Activated naive CD8-positive, alpha-beta T cell (primary cell): ENCODE data around the gene ENPP6.

Source experiments
- H3K27ac Mint-ChIP-seq: one replicate; pipeline ENCODE4 v1.8.0; 2021; ENCODE audit warnings: mixed read lengths
- H3K27me3 Mint-ChIP-seq: one replicate; pipeline ENCODE4 v1.8.0; 2021; ENCODE audit warnings: mixed read lengths
- H3K36me3 Mint-ChIP-seq: one replicate; pipeline ENCODE4 v1.8.0; 2021; ENCODE audit warnings: mixed read lengths
- H3K4me1 Mint-ChIP-seq: one replicate; pipeline ENCODE4 v1.8.0; 2021; ENCODE audit warnings: low read depth, mixed read lengths
- H3K4me3 Mint-ChIP-seq: one replicate; pipeline ENCODE4 v1.8.0; 2021; ENCODE audit warnings: mild to moderate bottlenecking, mixed read lengths
- H3K9me3 Mint-ChIP-seq: one replicate; pipeline ENCODE4 v1.8.0; 2021; ENCODE audit warnings: low read depth, mixed read lengths

ENPP6 gene

DNA sequence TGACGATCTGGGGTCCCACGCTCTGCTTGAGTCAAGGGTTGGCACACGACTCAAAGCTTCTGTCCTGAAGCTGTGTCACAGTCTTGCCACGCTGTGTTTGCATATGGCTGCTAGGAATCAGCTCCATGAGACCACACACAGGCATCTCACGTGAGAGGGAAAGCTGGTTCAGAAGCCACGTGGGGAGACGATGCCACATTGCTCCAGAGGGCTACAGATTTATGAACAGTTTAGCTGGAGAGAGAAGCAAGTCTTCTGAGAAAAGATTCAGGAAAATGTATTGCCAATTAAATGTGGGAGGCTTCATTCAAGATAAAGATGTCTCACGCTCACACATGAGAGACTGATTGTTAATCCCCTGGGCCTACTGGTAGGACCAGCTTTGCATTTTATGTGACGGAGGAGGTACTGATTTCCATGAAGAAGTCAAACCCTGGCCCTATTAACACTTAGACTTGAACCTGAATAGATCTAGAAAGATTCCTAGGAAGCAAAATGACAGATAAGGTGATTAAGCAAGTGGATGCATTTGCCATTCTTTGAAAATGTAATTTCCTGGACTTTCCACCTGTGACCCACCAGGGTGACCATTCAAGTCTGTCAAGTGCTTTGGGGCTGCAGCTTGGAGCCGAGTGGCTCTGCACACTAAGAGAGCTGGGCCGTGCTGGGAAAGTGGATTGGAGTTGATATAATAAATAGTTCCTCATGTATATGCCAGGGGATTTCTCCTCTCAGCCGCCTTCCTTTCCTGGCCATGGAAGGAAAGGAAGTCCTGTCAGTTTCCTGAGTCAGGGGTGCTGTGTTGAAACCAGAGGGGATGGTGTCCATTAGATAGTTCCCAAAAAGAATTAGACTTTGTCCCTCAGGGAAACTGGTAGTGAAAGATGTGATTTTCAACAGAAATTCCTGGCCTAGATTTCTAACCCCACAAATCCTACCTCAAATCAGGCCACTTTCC is 29.0 kb downstream of the ENPP6 start:
- Mint-ChIP-seq H3K36me3 (no peaks in the 10 kb centered on the region), H3K4me3 (no peak overlapping the region), H3K27me3 (no peaks in the 10 kb centered on the region), H3K9me3 (no peaks in the 10 kb centered on the region), H3K4me1 (no peaks in the 10 kb centered on the region), H3K27ac (no peak overlapping the region)

DNA sequence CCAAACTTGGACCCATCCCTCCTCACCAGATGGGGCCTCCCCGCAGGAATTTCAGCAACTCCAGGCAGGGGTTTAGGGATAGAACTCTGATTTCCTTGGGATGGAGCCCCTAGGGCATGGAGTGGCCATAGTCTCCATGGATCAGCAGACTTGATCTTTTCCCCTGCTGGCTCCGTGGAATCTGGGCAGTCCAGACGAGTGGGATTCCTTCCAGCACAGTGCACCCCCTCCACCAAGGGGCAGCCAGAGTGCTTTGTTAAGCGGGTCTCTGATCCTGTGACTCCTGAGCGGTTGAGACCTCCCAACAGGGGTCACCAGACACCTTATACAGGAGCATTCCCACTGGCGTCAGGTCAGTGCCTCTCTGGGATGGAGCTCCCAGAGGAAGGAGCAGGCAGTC is 40.4 kb downstream of the ENPP6 start:
- Mint-ChIP-seq H3K27ac (no peak overlapping the region), H3K4me3 (no peak overlapping the region), H3K27me3 (peaks cover 17% of the 10 kb centered on the region), H3K36me3 (peaks cover 4% of the 10 kb centered on the region), H3K9me3 (peaks cover 7% of the 10 kb centered on the region), H3K4me1 (no peaks in the 10 kb centered on the region)

DNA sequence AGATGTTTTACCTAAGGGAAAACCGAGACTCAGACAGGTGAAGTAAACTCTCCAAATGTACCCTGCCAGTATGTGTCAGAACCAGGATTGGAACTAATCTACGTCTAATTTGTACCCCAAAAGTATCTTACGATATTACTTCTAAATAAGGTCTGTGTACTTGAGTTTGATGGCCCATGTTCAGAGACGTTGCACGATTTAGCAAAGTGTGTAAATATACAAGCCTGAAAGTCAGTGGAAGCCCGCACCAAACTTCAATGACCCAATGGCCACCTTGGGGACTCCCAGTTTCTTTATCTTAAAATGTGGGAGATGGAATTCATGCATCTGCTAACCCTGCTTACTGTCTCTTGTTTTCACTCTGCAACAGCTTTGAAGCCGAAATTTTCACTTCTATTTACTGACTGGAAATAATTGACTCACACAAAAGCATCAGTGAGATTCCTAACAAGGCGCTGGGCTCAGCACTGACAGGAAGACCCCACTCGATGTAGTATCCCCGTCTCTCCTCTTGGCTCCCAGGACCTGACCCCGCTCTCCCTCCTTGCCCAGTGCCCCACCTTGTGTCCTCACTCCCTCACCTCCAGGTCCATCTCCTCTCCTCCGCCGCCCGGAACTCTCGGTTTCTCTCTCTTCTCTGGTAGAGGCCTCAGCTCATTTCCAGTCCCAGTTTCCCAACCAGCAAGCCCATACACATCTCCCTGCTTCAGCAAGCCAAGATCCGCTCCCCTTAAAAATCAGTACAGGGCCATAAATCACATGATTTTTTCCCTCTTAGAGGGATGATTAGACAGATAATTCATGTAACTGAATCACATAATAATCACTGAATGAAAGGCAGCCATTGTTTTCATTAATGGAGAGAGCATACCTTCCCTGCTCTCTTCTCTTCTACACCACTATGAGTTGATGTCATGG is 42.8 kb downstream of the ENPP6 start:
- Mint-ChIP-seq H3K36me3 (peaks cover 3% of the 10 kb centered on the region), H3K27ac (no peak overlapping the region), H3K4me1 (no peaks in the 10 kb centered on the region), H3K27me3 (peaks cover 20% of the 10 kb centered on the region), H3K9me3 (peaks cover 4% of the 10 kb centered on the region), H3K4me3 (no peak overlapping the region)

DNA sequence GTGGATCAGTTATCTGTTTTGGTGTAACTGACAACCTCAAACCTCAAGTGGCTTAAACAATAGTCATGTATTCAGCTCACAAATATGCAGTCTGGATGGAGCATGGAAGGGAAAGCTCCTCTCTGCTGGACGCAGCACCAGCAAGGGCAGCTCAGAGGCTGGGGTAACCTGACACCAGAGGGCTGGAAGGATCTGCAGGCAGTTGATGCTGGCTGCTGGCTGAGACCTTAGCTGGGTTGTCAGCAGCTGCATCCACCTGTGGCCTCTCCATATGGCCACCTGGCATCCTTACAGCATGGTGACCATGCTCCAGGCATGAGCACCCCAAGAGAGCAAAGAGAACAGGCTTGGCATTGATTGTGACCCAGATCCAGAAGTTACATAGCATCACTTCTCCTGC is 46.7 kb downstream of the ENPP6 start:
- no peak overlapping the region for H3K27ac Mint-ChIP-seq
- H3K9me3 Mint-ChIP-seq = no peaks in the 10 kb centered on the region
- no peaks in the 10 kb centered on the region for H3K36me3 Mint-ChIP-seq
- peaks cover 15% of the 10 kb centered on the region for H3K27me3 Mint-ChIP-seq
- H3K4me1 Mint-ChIP-seq = peaks cover 4% of the 10 kb centered on the region
- no peak overlapping the region for H3K4me3 Mint-ChIP-seq

DNA sequence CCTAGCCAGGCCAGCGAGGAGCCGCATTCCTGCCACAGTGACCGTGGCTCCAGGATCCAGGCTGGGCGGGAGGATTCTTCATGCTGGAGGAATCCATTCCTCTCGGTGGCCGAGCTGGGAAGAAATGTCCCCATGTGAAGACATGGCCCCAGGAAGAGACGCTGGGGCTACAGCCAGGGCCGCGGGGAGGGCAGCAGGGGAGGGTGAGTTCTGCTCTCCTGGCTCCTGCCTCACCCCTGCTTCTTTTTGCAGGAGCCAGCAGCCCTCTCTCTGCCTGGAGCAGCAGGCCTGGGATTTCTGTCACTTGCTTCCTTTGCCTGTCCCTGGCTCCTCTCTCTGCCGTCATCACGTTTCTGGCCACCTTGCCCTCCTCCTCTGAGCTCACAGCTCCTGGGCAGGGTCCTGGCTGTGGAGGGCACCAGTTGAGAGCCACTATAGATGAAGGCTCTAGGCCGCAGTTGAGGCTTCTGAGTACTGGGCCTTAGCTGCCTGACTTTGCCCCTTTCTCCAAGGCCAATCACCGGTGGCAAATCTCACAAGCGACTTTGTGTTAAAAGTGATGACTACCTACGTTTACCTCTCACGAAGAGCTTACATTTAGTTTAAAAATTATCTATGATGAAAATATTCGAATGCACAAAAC is 48.3 kb downstream of the ENPP6 start:
- H3K4me1 Mint-ChIP-seq = peaks cover 4% of the 10 kb centered on the region
- no peak overlapping the region for H3K4me3 Mint-ChIP-seq
- H3K36me3 Mint-ChIP-seq = no peaks in the 10 kb centered on the region
- peaks cover 12% of the 10 kb centered on the region for H3K27me3 Mint-ChIP-seq
- no peaks in the 10 kb centered on the region for H3K9me3 Mint-ChIP-seq
- H3K27ac Mint-ChIP-seq = no peak overlapping the region

DNA sequence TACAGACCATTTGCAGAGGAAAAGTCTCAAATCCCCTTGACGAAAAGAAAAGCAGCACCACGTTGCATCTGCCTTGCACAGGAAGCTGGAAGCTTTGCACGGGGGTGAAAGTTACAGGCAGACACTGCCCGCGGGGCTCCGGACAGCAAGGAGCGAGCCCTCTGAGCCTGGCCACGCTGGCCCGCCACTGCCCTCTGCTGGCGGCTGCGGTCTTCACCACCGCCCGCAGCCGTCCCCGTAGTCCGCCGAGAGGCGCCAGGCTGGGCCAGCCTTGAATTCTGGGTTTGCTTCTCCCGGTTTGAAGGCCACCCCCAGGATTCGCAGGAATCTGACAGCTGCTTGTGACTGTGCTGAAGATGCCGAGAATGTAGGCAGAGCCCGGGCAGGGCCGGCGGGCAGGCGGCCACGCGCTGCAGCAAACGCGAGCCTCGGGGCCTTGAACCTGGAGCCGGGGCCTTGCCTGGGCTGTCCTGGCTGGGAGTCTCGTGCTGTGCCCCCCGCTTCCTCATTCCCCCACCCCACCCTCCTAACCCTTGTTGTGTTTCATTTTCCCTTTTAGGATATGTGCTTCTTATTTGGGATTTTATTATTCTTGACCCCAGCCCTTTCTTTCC is 49.2 kb downstream of the ENPP6 start:
- Mint-ChIP-seq H3K4me3 (no peak overlapping the region), H3K9me3 (no peaks in the 10 kb centered on the region), H3K36me3 (no peaks in the 10 kb centered on the region), H3K4me1 (peaks cover 4% of the 10 kb centered on the region), H3K27me3 (peaks cover 10% of the 10 kb centered on the region), H3K27ac (no peak overlapping the region)

DNA sequence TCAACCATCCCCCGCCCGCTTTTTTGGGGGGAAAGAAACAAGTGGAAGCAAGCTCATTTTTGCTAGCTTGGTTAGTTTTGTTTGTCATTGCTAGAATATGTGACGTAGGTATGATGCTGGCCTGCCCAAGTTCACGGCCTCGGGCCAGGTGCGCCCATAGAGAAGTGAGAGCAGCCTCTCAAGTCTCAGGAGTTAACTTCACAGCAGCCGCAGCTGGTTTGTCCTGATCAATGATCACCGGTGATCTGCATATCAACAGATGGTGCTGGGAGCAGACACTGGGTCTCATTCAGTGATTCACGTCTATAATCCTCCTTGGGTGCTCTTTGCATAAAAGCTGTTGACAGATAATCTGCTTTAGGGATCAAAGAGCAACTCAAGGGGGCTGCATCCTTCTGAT is 50.1 kb downstream of the ENPP6 start:
- no peak overlapping the region for H3K27ac Mint-ChIP-seq
- peaks cover 4% of the 10 kb centered on the region for H3K4me1 Mint-ChIP-seq
- H3K4me3 Mint-ChIP-seq = no peak overlapping the region
- no peaks in the 10 kb centered on the region for H3K9me3 Mint-ChIP-seq
- no peaks in the 10 kb centered on the region for H3K36me3 Mint-ChIP-seq
- peaks cover 10% of the 10 kb centered on the region for H3K27me3 Mint-ChIP-seq

DNA sequence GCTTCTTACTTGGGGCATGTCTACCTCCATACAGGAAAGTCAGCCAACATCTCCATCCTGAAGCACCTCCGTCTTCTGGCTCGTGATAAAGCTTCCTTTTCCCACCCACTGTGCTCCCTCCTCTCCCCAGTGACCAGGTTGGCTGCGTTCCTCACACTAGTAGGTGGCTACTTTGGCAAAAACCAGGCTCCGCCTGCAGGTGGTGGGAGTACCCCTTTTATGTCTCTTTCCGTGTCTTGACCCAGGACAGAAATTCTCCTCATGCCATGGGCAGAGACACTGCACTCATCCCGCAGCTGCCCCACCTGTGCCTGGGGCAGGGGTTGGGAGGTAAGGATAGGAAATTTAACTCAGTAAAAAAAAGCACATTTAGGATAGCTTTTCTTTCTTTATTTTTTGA is 50.9 kb downstream of the ENPP6 start:
- Mint-ChIP-seq H3K36me3 (no peaks in the 10 kb centered on the region), H3K4me1 (peaks cover 4% of the 10 kb centered on the region), H3K4me3 (no peak overlapping the region), H3K27me3 (peaks cover 14% of the 10 kb centered on the region), H3K9me3 (no peaks in the 10 kb centered on the region), H3K27ac (no peak overlapping the region)

DNA sequence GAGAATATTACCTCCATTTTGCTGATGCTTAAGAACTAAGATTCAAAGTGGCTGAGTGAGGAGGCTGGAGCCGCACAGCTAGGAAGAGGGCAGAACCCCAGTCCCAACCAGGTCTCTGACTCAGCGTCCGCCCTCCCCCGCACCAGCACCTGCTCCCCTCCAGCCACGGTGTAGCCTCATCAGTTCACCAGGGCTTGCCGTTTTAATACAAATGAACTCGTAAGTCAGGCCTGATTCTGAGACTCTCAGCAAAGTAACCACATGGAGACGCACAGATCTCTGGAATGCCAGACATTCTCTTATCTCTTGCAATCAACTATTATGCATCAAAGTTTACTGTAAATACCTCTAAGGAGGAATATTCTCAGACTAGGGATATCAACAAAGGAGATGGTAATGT is 52.4 kb downstream of the ENPP6 start:
- peaks cover 17% of the 10 kb centered on the region for H3K27me3 Mint-ChIP-seq
- no peaks in the 10 kb centered on the region for H3K9me3 Mint-ChIP-seq
- no peaks in the 10 kb centered on the region for H3K36me3 Mint-ChIP-seq

DNA sequence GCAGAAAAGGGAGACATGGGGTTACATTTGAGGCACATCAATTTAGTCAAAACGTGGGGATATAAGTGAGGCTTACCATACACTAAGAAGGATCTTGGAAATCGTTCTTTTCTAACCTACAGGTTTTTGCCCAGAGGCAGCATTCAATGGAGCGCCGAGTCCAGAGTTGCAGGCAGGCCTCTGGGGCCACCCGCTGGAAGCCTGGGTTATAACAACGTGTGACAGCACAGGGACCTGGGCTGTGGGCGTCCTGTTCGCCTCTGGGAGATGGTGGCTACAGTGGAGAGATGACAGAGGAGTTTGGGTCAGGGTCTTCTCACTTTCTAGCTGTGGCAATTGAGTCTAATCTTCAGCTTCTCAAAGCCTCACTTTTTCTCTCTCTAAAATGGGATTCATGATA is 53.9 kb downstream of the ENPP6 start:
- no peaks in the 10 kb centered on the region for H3K9me3 Mint-ChIP-seq
- peaks cover 3% of the 10 kb centered on the region for H3K4me1 Mint-ChIP-seq

More for the DNA sequence above, 52.4 kb downstream of the ENPP6 start:
- peaks cover 4% of the 10 kb centered on the region for H3K4me1 Mint-ChIP-seq
- H3K4me3 Mint-ChIP-seq = no peak overlapping the region
- H3K27ac Mint-ChIP-seq = no peak overlapping the region

DNA sequence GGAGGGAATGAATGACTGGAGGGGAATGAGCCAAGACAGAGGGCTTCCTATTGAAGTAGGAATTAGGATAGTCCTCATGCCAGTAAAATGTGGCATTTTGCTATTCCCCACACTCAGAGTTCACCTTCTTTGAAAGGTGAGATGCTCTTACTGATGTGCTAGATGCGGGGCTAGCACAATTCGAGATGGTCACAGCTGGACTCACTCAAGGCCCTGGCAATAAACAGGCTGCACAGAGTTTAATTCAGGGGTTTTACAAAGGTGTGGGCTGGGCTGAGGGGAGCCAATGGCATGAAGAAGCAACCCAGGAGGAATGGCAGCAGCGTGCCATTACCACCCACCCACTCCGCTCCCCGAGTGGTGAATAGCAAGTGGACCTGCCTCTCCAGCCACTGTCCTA is 55.1 kb downstream of the ENPP6 start:
- no peaks in the 10 kb centered on the region for H3K4me1 Mint-ChIP-seq
- H3K9me3 Mint-ChIP-seq = no peaks in the 10 kb centered on the region
- H3K36me3 Mint-ChIP-seq = no peaks in the 10 kb centered on the region
- H3K27ac Mint-ChIP-seq = no peak overlapping the region
- no peak overlapping the region for H3K4me3 Mint-ChIP-seq
- H3K27me3 Mint-ChIP-seq = peaks cover 19% of the 10 kb centered on the region

More for the DNA sequence above, 53.9 kb downstream of the ENPP6 start:
- H3K27me3 Mint-ChIP-seq = peaks cover 21% of the 10 kb centered on the region
- H3K4me3 Mint-ChIP-seq = no peak overlapping the region
- H3K36me3 Mint-ChIP-seq = no peaks in the 10 kb centered on the region
- H3K27ac Mint-ChIP-seq = no peak overlapping the region

DNA sequence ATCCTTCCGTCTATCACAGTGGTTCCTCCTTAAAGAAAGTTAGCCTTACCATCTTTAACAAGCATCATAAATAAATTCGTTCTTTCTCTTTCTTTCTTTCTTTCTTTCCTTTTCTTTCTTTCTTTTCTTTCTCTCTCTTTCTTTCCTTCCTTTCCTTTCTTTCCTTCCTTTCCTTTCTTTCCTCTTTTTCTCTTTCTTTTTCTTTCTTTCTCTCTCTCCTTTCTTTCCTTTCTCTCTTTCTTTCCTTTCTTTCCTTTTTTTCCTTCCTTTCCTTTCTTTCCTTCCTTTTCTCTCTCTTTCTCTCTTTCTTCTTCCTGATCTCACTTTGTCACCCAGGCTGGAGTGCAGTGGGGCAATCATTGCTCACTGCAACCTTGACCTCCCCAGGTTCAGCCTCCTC is 60.4 kb downstream of the ENPP6 start:
- peaks cover 20% of the 10 kb centered on the region for H3K27me3 Mint-ChIP-seq

DNA sequence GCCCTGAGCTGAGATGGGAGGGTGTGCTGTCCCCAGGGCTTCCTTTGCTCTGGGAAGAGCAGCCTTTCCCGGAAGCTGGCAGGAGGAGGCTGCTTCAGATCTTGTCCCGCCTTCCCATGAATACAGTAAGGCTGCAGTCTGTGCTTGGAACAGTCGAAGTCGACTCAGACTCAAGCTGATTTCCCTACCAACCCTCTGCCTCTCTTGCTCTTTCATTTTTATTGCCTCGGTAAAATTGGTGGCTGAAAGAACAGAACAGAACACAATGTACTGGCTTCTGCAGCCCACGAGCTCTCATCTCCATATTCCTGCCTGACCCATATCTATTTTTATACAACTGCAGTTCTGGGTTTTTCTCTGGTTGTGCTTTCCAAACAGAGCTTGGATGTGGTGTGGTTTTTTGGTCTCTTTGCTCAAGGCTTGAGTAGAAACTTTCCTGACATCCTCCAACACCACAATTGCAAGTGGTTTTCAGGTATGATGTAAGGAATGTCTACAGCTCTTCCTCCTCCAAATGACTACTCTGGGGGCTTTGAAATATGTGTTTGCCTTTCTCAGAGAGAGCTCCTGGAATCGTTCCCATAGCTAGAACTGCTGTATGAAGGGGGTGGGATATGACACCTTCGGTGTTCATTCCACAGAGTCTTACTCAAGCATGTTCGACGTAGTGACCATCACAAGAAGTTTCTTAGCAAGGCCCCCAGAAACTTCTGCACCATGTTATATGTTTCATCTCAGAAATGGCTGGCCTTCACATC is 61.3 kb downstream of the ENPP6 start:
- Mint-ChIP-seq H3K4me1 (no peaks in the 10 kb centered on the region), H3K9me3 (no peaks in the 10 kb centered on the region), H3K27me3 (peaks cover 15% of the 10 kb centered on the region), H3K27ac (no peak overlapping the region), H3K36me3 (no peaks in the 10 kb centered on the region), H3K4me3 (no peak overlapping the region)

More for the DNA sequence above, 60.4 kb downstream of the ENPP6 start:
- H3K27ac Mint-ChIP-seq = no peak overlapping the region
- H3K36me3 Mint-ChIP-seq = no peaks in the 10 kb centered on the region
- no peaks in the 10 kb centered on the region for H3K4me1 Mint-ChIP-seq
- H3K9me3 Mint-ChIP-seq = no peaks in the 10 kb centered on the region
- H3K4me3 Mint-ChIP-seq = no peak overlapping the region

DNA sequence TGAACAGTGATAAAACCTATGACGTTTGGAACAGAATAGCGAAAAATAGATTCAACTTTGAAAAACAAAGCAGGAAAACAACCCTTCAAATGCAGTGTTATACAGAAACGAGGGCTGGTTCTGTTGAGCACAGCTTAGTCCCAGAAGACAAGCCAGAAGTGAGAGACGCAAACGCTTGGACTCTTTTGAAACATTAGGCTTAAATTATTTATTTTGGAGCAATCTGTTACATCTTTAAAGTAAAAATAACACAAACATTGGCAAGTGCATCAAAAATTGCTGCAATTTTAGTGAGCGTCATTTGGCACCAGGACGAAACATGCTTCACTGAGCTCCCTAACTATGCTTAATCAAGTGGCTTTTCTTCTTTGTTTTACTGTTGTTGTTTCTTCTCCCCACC is 63.5 kb downstream of the ENPP6 start:
- no peaks in the 10 kb centered on the region for H3K4me1 Mint-ChIP-seq
- H3K27me3 Mint-ChIP-seq = peaks cover 7% of the 10 kb centered on the region
- H3K4me3 Mint-ChIP-seq = no peak overlapping the region
- no peaks in the 10 kb centered on the region for H3K36me3 Mint-ChIP-seq
- H3K27ac Mint-ChIP-seq = no peak overlapping the region
- H3K9me3 Mint-ChIP-seq = no peaks in the 10 kb centered on the region
